HepG2 (cell line): Measurements from ENCODE around the gene SLC4A2. TPM values are rescaled to one million over a fixed set of nuclear protein-coding genes. Genes with fewer than 3 reads are reported as not detected.

Experiments used
- ATAC-seq: fragments of 200-7000 bp; cut with Tn5 transposase; 3 replicates; pipeline ENCODE4 v1.9.1; 2020; ENCODE audit warnings: mild to moderate bottlenecking, moderate library complexity
- BruUV-seq: library from RNA; stranded (reverse); fragments of 400-500 nt; replicated peaks from 2 replicates; lab custom pipeline; 2021; lab: Mats Ljungman, UMichigan
- CTCF ChIA-PET: fragments of 300-600 bp; formaldehyde crosslinking; extraction: SDS; loops from one replicate; lab custom pipeline; 2021; ENCODE audit warnings: low total read pairs, inconsistent platforms, low intra/inter-chr PET ratio; lab: Yijun Ruan, JAX
- POLR2A ChIA-PET: fragments of 350-600 bp; sonication (Branson Sonifier 250); formaldehyde crosslinking; loops from one replicate; lab custom pipeline; 2020; ENCODE audit warnings: antibody characterized with exemption, inconsistent platforms; lab: Yijun Ruan, JAX
- DNase-seq: peaks from one replicate; pipeline ENCODE4 v3.0.0-alpha.2; 2015; ENCODE audit warnings: low spot score
- FAIRE-seq: peaks from 3 replicates; lab custom pipeline; 2011; peaks lifted over from hg19 to GRCh38; lab: Jason Lieb, UNC
- H2AFZ ChIP-seq: one replicate; pipeline ENCODE4 v1.6.1; 2011; ENCODE audit warnings: low read length, inconsistent platforms
- H3K27ac ChIP-seq: fragments of 300-600 bp; 3 replicates; pipeline ENCODE4 v1.8.0; 2011; ENCODE audit warnings: mixed run types, mild to moderate bottlenecking, mixed read lengths, low read length, inconsistent platforms; ENCODE audit not compliant: insufficient read depth; ENCODE audit errors: extremely low read length
- H3K27me3 ChIP-seq, 2 experiments: fragments of 200-600 bp in 1 of 2; 2 replicates in 1 of 2; 3 replicates in 1 of 2; pipeline versions ENCODE4 v1.6.0 to v1.8.0; 2011; ENCODE audit warnings: low read length in 2 of 2, mild to moderate bottlenecking in 2 of 2, moderate library complexity in 2 of 2, inconsistent platforms in 1 of 2; ENCODE audit not compliant: insufficient read depth in 2 of 2, control insufficient read depth in 1 of 2
- H3K36me3 ChIP-seq, 2 experiments: fragments of 200-600 bp in 1 of 2; replicated peaks in 1 of 2; 2 replicates in 1 of 2; 3 replicates in 1 of 2; pipeline versions ENCODE4 v1.5.1 to v1.8.0; 2011; ENCODE audit warnings: low read length in 2 of 2, inconsistent platforms in 1 of 2; ENCODE audit not compliant: insufficient read depth in 2 of 2, control insufficient read depth in 1 of 2
- H3K4me1 ChIP-seq: 2 replicates; pipeline ENCODE4 v1.5.1; 2012; ENCODE audit warnings: low read length, inconsistent platforms; ENCODE audit not compliant: insufficient read depth
- H3K4me2 ChIP-seq: 2 replicates; pipeline ENCODE4 v1.6.0; 2011; ENCODE audit warnings: low read depth, low read length, inconsistent platforms
- H3K4me3 ChIP-seq, 3 experiments: fragments of 200-600 bp in 1 of 3; sonication (generic), shearing (Covaris generic) in 1 of 3; replicated peaks in 1 of 3; 2 replicates each; pipeline ENCODE4 v1.5.1; 2011 to 2016; ENCODE audit warnings: low read length in 3 of 3, inconsistent platforms in 2 of 3, low read depth in 2 of 3, mild to moderate bottlenecking in 2 of 3, control low read depth in 1 of 3, mixed read lengths in 1 of 3; ENCODE audit not compliant: insufficient read depth in 1 of 3
- H3K79me2 ChIP-seq: one replicate; pipeline ENCODE4 v1.6.1; 2011; ENCODE audit warnings: low read length, inconsistent platforms; ENCODE audit not compliant: insufficient read depth
- H3K9ac ChIP-seq: 2 replicates; pipeline ENCODE4 v1.6.0; 2011; ENCODE audit warnings: mild to moderate bottlenecking, low read depth, low read length, inconsistent platforms; ENCODE audit not compliant: insufficient read depth
- H3K9me3 ChIP-seq: 2 replicates; pipeline ENCODE4 v1.5.1; 2012; ENCODE audit warnings: mild to moderate bottlenecking, low read length
- H4K20me1 ChIP-seq: 2 replicates; pipeline ENCODE4 v1.6.0; 2011; ENCODE audit warnings: inconsistent platforms, mild to moderate bottlenecking, low read length, moderate library complexity; ENCODE audit not compliant: insufficient read depth
- DR1 ChIP-seq: sonication (generic); formaldehyde crosslinking; IDR thresholded peaks from 2 replicates; pipeline ENCODE4 v1.8.0; 2021; ENCODE audit warnings: mild to moderate bottlenecking, missing genetic modification reagents, inconsistent platforms
- JDP2 ChIP-seq: sonication (generic); formaldehyde crosslinking; IDR thresholded peaks from 2 replicates; pipeline ENCODE4 v1.8.1; 2022; ENCODE audit warnings: missing genetic modification reagents, borderline replicate concordance
- KDM1A ChIP-seq: IDR thresholded peaks from 2 replicates; pipeline ENCODE4 v1.6.1; 2016; ENCODE audit warnings: missing compliant biosample characterization
- MTF2 ChIP-seq: sonication (generic); formaldehyde crosslinking; IDR thresholded peaks from 2 replicates; pipeline ENCODE4 v1.5.0; 2020; ENCODE audit warnings: missing genetic modification reagents, borderline replicate concordance
- NR2C2 ChIP-seq: sonication (generic); formaldehyde crosslinking; IDR thresholded peaks from 2 replicates; pipeline ENCODE4 v1.4.0; 2020; ENCODE audit warnings: missing genetic modification reagents, mild to moderate bottlenecking, moderate library complexity, borderline replicate concordance
- NR2F2 ChIP-seq: IDR thresholded peaks from 2 replicates; pipeline ENCODE4 v1.6.1; 2012; ENCODE audit warnings: low read depth, inconsistent platforms, borderline replicate concordance
- PBX3 ChIP-seq: sonication (generic); formaldehyde crosslinking; IDR thresholded peaks from 2 replicates; pipeline ENCODE4 v1.8.1; 2023; ENCODE audit warnings: missing genetic modification reagents, inconsistent platforms, borderline replicate concordance
- TRAFD1 ChIP-seq: sonication (generic); formaldehyde crosslinking; IDR thresholded peaks from 2 replicates; pipeline ENCODE4 v1.5.1; 2020; ENCODE audit warnings: missing genetic modification reagents, mild to moderate bottlenecking, borderline replicate concordance
- ZBTB33 ChIP-seq: sonication (generic); formaldehyde crosslinking; IDR thresholded peaks from 2 replicates; pipeline ENCODE4 v1.4.0; 2020; ENCODE audit warnings: missing genetic modification reagents
- ZBTB37 ChIP-seq: sonication (generic); formaldehyde crosslinking; IDR thresholded peaks from 2 replicates; pipeline ENCODE4 v1.4.0; 2020; ENCODE audit warnings: mild to moderate bottlenecking, missing genetic modification reagents
- ZNF18 ChIP-seq: sonication (generic); formaldehyde crosslinking; IDR thresholded peaks from 2 replicates; pipeline ENCODE4 v1.8.0; 2022; ENCODE audit warnings: mild to moderate bottlenecking, missing genetic modification reagents; ENCODE audit not compliant: insufficient replicate concordance
- ZNF34 ChIP-seq: sonication (generic); formaldehyde crosslinking; IDR thresholded peaks from 2 replicates; pipeline ENCODE4 v1.4.0; 2020; ENCODE audit warnings: mild to moderate bottlenecking, missing genetic modification reagents, borderline replicate concordance
- ZNF354B ChIP-seq: sonication (generic); formaldehyde crosslinking; IDR thresholded peaks from 2 replicates; pipeline ENCODE4 v1.8.0; 2022; ENCODE audit warnings: mild to moderate bottlenecking, missing genetic modification reagents
- WGBS: methylation state at CpG from one replicate; pipeline ENCODE4 v1.1.6; 2017; ENCODE audit warnings: low lambda C conversion rate; 5-methylcytosine and 5-hydroxymethylcytosine counted together
- in situ Hi-C: cut with HindIII; loops from 2 replicates; pipeline ENCODE4 v1.10.0; 2017; ENCODE audit warnings: low pct_unique_long_range_greater_than_20kb; ENCODE audit not compliant: extremely low pct_ligation_motif_present
- intact Hi-C: fragments of 100-400 bp; cut with micrococcal nuclease; formaldehyde crosslinking; loops from one replicate; pipeline ENCODE4 v1.10.0; 2022; ENCODE audit not compliant: unreplicated experiment
- polyA plus RNA-seq, 8 experiments: library from polyadenylated mRNA; depleted of rRNA in 3 of 8; stranded (reverse) in 7 of 8; unstranded in 1 of 8; fragments of >200 nt; fragmentation: Illumina TruSeq in 4 of 8; extraction: Trizol in 4 of 8; gene quantifications; 2 replicates each; pipeline versions ENCODE4 v1.2.1 to v1.2.3, GENCODE V29; 2011 to 2016; ENCODE audit warnings: low read depth in 4 of 8, missing spikeins in 1 of 8, mixed read lengths in 1 of 8; ENCODE audit not compliant: insufficient read depth in 1 of 8
- total RNA-seq, 5 experiments: library from RNA; depleted of rRNA; stranded (reverse); fragments of >200 nt; fragmentation: Illumina TruSeq; extraction: Trizol; gene quantifications; 2 replicates each; pipeline ENCODE4 v1.2.3, GENCODE V29; 2016; ENCODE audit warnings: low read depth in 1 of 5

The SLC4A2 gene
- total and polyA plus RNA-seq, 2 of the 13 experiments (the other 11 are each of a cell fraction or from before 2014, with no cell fraction given), result 51.9 to 73.4 TPM

GRCh38 chr7:151122276-151122675 is 62.9 kb downstream of the SLC4A2 start (continued):
- TF ChIP-seq DR1 (no peak), JDP2 (CRISPR knock-in tag) (no peak), KDM1A (no peak), ZBTB37 (no peak), ZBTB33 (CRISPR knock-in tag) (no peak)

- Histone ChIP-seq H3K4me3 (no peak overlapping the region), H3K27ac (no peak overlapping the region), H3K9ac (no peak overlapping the region), H3K36me3 (peaks cover 18 to 55% of the 10 kb centered on the region in 2 experiments), H2AFZ (no peak overlapping the region), H3K4me2 (no peak overlapping the region), H3K27me3 (no peaks in the 10 kb centered on the region), H4K20me1 (peaks cover 6% of the 10 kb centered on the region; the same call in 1 of the 2 replicates), H3K4me1 (no peaks in the 10 kb centered on the region), H3K9me3 (no peaks in the 10 kb centered on the region), H3K79me2 (no peaks in the 10 kb centered on the region)
- FAIRE-seq (no peak), DNase-seq (no peak), ATAC-seq (no peak)
- WGBS, result 95% methylated on average over 20 of the region's 29 CpGs
- ChIA-PET POLR2A (no interaction called here), CTCF (interaction anchor here (1.9 to 3.1 kb wide), 2 partner anchors 50 to 180 kb away, joined by 16 to 67 read pairs; no protein-coding TSS in a partner anchor)
- BruUV-seq, result no TSS peak
- intact Hi-C loops, result no loop called here
- in situ Hi-C loops, result loop anchor here (10.0 kb wide), 1 partner anchor 182 kb away; no protein-coding TSS in a partner anchor
- TF ChIP-seq TRAFD1 (CRISPR knock-in tag) (no peak), NR2C2 (CRISPR knock-in tag) (no peak), ZNF18 (no peak), ZNF34 (CRISPR knock-in tag) (no peak), NR2F2 (no peak), ZNF354B (CRISPR knock-in tag) (no peak), MTF2 (CRISPR knock-in tag) (no peak), PBX3 (CRISPR knock-in tag) (no peak)
Observed at GRCh38 chr7:151122796-151123157, 63.4 kb downstream of the SLC4A2 start.
